Common myeloid progenitor, CD34-positive (primary cell): ENCODE measurements around the gene RPL15.
A peak's percentile ranks its signal among the peaks of the same experiment; 100 is the strongest.

Source experiments
- CTCF ChIA-PET: fragments of 350-600 bp; sonication (Branson Sonifier 250); formaldehyde crosslinking; loops from one replicate; lab custom pipeline; 2021; ENCODE audit warnings: antibody characterized with exemption; lab: Charles Lee
- POLR2A ChIA-PET: fragments of 350-600 bp; sonication (Branson Sonifier 250); formaldehyde crosslinking; loops from one replicate; lab custom pipeline; 2021; ENCODE audit warnings: antibody characterized with exemption; lab: Charles Lee
- DNase-seq, 3 donors: peaks; one replicate each; pipeline versions ENCODE4 v3.0.0 to v3.0.0-alpha.2; 2013
- H3K27ac ChIP-seq, 2 experiments: 1 replicate in 1 of 2; 2 replicates in 1 of 2; pipeline ENCODE4 v1.7.0; 2013; ENCODE audit warnings: inconsistent platforms in 2 of 2, low read length in 2 of 2, mild to moderate bottlenecking in 2 of 2, low read depth in 1 of 2, moderate library complexity in 1 of 2; ENCODE audit not compliant: severe bottlenecking in 2 of 2, insufficient read depth in 1 of 2, poor library complexity in 1 of 2
- H3K27me3 ChIP-seq, 5 experiments: replicated peaks in 2 of 5; 1 replicate in 3 of 5; 2 replicates in 2 of 5; pipeline versions ENCODE4 v1.6.1 to v1.7.0; 2013; ENCODE audit warnings: low read length in 4 of 5, mild to moderate bottlenecking in 2 of 5, moderate library complexity in 2 of 5, inconsistent platforms in 1 of 5; ENCODE audit not compliant: insufficient read depth in 5 of 5, control insufficient read depth in 4 of 5
- H3K36me3 ChIP-seq, 4 experiments: 1 replicate in 2 of 4; 2 replicates in 2 of 4; pipeline versions ENCODE4 v1.6.1 to v1.7.0; 2013; ENCODE audit warnings: low read length in 3 of 4, control low read depth in 1 of 4, mild to moderate bottlenecking in 1 of 4; ENCODE audit not compliant: control insufficient read depth in 4 of 4, insufficient read depth in 4 of 4
- H3K4me1 ChIP-seq, 4 experiments: 1 replicate in 3 of 4; 2 replicates in 1 of 4; pipeline versions ENCODE4 v1.6.1 to v1.7.1; 2013; ENCODE audit warnings: low read length in 3 of 4, mild to moderate bottlenecking in 3 of 4, control low read depth in 1 of 4, inconsistent platforms in 1 of 4, moderate library complexity in 1 of 4; ENCODE audit not compliant: control insufficient read depth in 4 of 4, insufficient read depth in 4 of 4; ENCODE audit errors: control extremely low read depth in 1 of 4
- H3K4me3 ChIP-seq, 7 experiments: 1 replicate in 4 of 7; 2 replicates in 3 of 7; pipeline versions ENCODE4 v1.5.1 to v1.7.0; 2013; ENCODE audit warnings: mild to moderate bottlenecking in 7 of 7, low read length in 6 of 7, moderate library complexity in 6 of 7, inconsistent platforms in 2 of 7, low read depth in 2 of 7, control low read depth in 1 of 7; ENCODE audit not compliant: insufficient read depth in 4 of 7, control insufficient read depth in 1 of 7; ENCODE audit errors: extremely low read depth in 1 of 7
- H3K9me3 ChIP-seq, 5 experiments: 1 replicate in 4 of 5; 2 replicates in 1 of 5; pipeline versions ENCODE4 v1.6.1 to v1.7.1; 2013; ENCODE audit warnings: low read length in 4 of 5, mild to moderate bottlenecking in 2 of 5, inconsistent platforms in 1 of 5, low read depth in 1 of 5, moderate library complexity in 1 of 5; ENCODE audit not compliant: control insufficient read depth in 4 of 5, insufficient read depth in 2 of 5; ENCODE audit errors: control extremely low read depth in 1 of 5
- WGBS: methylation state at CpG from one replicate; pipeline ENCODE4 v1.1.5; 2013; ENCODE audit not compliant: insufficient coverage; 5-methylcytosine and 5-hydroxymethylcytosine counted together

RPL15 gene

GRCh38 chr3:23921052-23921511 lies 4.2 kb downstream of the RPL15 start:
- WGBS = no CpG with 5 or more reads among the region's 3 CpGs
- POLR2A ChIA-PET = interaction anchor here (0.6 kb wide), 1 partner anchor 20 kb away, joined by 3 read pairs; no protein-coding TSS in a partner anchor
- peak overlapping the region in 1 of 7 experiments; percentile 8 for H3K4me3 ChIP-seq
- no peak for DNase-seq
- H3K27ac ChIP-seq = no peak overlapping the region
- H3K36me3 ChIP-seq = peaks cover 10 to 35% (median 26%) of the 10 kb centered on the region in 4 experiments
- H3K27me3 ChIP-seq = no peaks in the 10 kb centered on the region
- peaks cover 10 to 27% (median 17%) of the 10 kb centered on the region in 4 experiments for H3K4me1 ChIP-seq
- CTCF ChIA-PET = interaction anchor here (0.6 to 1.6 kb wide), 3 partner anchors 13 to 87 kb away, joined by 3 to 6 read pairs (median 4); no protein-coding TSS in a partner anchor
- no peaks in the 10 kb centered on the region for H3K9me3 ChIP-seq

DNA sequence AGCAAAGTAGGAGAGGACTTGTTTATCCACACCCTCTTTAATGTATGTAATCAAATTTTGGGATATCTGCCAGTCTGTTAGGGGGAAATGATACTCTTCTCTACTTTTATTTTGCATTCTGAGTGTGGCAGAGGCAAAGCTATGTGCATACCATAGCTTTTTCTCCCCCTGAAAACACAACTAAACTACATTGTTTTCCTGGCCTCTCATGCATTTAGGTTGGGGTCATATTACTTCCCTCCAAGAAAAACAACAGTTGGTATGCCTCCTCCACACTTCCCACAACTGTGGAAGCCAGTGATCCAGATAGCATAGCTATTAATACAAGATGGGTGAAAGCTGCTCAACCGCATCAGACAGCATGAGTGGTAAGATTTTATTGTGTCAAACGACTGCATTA lies 6.9 kb downstream of the RPL15 start:
- no CpG with 5 or more reads among the region's 2 CpGs for WGBS
- peaks cover 10 to 25% (median 17%) of the 10 kb centered on the region in 4 experiments for H3K36me3 ChIP-seq
- DNase-seq = no peak
- H3K4me1 ChIP-seq = peaks cover 1 to 13% (median 7%) of the 10 kb centered on the region in 4 experiments
- POLR2A ChIA-PET = no interaction called here
- H3K27me3 ChIP-seq = no peaks in the 10 kb centered on the region
- H3K4me3 ChIP-seq = no peak overlapping the region
- no peak overlapping the region for H3K27ac ChIP-seq
- CTCF ChIA-PET = interaction anchor here (1.2 to 1.9 kb wide), 7 partner anchors 10 to 69 kb away, joined by 3 to 8 read pairs (median 4); no protein-coding TSS in a partner anchor
- H3K9me3 ChIP-seq = no peaks in the 10 kb centered on the region

DNA sequence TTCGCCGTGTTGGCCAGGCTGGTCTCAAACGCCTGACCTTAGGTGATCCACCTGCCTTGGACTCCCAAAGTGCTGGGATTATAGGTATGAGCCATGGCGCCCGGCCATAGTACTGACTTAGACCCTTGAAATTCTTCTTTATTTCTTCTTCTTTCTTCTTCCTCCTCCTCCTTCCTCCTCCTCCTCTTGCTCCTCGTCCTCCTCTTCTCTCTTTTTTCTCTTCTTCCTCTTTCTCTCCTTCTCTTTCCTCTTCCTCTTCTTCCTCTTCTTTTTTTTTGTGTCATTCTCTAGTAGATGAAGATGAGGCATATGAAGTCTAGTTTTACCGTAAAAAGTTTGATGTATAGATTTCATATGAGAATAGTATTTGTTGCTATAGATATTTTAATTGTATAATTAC lies 9.3 kb downstream of the RPL15 start:
- no peaks in the 10 kb centered on the region for H3K27me3 ChIP-seq
- WGBS = 96% methylated on average over 3 of the region's 7 CpGs
- peaks cover 0 to 7% (median 1%) of the 10 kb centered on the region in 4 experiments for H3K4me1 ChIP-seq
- peaks cover 2 to 10% (median 5%) of the 10 kb centered on the region in 4 experiments for H3K36me3 ChIP-seq
- no peak overlapping the region for H3K4me3 ChIP-seq
- no peaks in the 10 kb centered on the region for H3K9me3 ChIP-seq
- DNase-seq = no peak
- POLR2A ChIA-PET = no interaction called here
- CTCF ChIA-PET = interaction anchor here (0.6 to 1.6 kb wide), 3 partner anchors 12 to 757 kb away, joined by 3 to 5 read pairs (median 3); no protein-coding TSS in a partner anchor
- no peak overlapping the region for H3K27ac ChIP-seq

- no peaks in the 10 kb centered on the region for H3K9me3 ChIP-seq
- H3K4me3 ChIP-seq = no peak overlapping the region
- H3K27me3 ChIP-seq = no peaks in the 10 kb centered on the region
- DNase-seq = no peak
- peaks cover 0 to 10% (median 2%) of the 10 kb centered on the region in 4 experiments for H3K4me1 ChIP-seq
- WGBS = 100% methylated on average over 1 of the region's 3 CpGs
- peaks cover 0 to 7% (median 4%) of the 10 kb centered on the region in 4 experiments for H3K36me3 ChIP-seq
- ChIA-PET CTCF (interaction anchor here (1.2 to 1.6 kb wide), 2 partner anchors 67 to 756 kb away, joined by 3 to 5 read pairs; no protein-coding TSS in a partner anchor), POLR2A (no interaction called here)
- no peak overlapping the region for H3K27ac ChIP-seq
These were observed 9.8 kb downstream of the RPL15 start for GRCh38 chr3:23926736-23927135.

DNA sequence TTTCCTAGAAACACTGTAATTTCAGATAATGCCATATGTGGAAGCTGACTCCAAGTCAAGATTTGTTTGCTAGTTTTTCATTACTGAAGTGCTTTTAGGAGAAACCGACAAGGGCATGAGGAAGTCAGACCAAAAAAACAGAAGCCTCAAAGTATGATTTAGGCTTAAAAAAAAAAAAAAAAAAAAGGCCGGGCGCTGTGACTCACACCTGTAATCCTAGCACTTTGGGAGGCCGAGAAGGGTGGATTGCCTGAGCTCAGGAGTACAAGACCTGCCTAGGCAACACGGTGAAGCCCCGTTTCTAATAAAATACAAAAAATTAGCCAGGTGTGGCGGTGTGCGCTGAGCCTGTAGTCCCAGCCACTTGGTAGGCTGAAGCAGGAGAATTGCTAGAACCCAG lies 11.6 kb downstream of the RPL15 start:
- Histone ChIP-seq H3K36me3 (peaks cover 0 to 2% (median 0%) of the 10 kb centered on the region in 4 experiments), H3K4me3 (peak overlapping the region in 1 of 7 experiments; percentile 33), H3K27me3 (no peaks in the 10 kb centered on the region), H3K9me3 (no peaks in the 10 kb centered on the region), H3K27ac (no peak overlapping the region), H3K4me1 (peaks cover 0 to 12% (median 4%) of the 10 kb centered on the region in 4 experiments)
- DNase-seq = peak; percentile 45 to 78 (median 63)
- 3% methylated on average over 4 of the region's 8 CpGs for WGBS
- ChIA-PET CTCF (interaction anchor here (0.6 to 1.8 kb wide), 3 partner anchors 8 to 50 kb away, joined by 3 to 7 read pairs (median 3); no protein-coding TSS in a partner anchor), POLR2A (interaction anchor here (1.0 kb wide), 1 partner anchor 10 kb away, joined by 3 read pairs; no protein-coding TSS in a partner anchor)

- no peak for DNase-seq
- ChIA-PET CTCF (interaction anchor here (2.1 kb wide), 1 partner anchor 15 kb away, joined by 4 read pairs; the partner anchor contains the start of genes NKIRAS1 and RPL15), POLR2A (no interaction called here)
- Histone ChIP-seq H3K27ac (no peak overlapping the region), H3K4me1 (peaks cover 0 to 12% (median 4%) of the 10 kb centered on the region in 4 experiments), H3K4me3 (no peak overlapping the region), H3K9me3 (no peaks in the 10 kb centered on the region), H3K27me3 (no peaks in the 10 kb centered on the region), H3K36me3 (no peaks in the 10 kb centered on the region)
- no CpG with 5 or more reads among the region's 3 CpGs for WGBS
These were observed 14.7 kb downstream of the RPL15 start for GRCh38 chr3:23931597-23931996.

DNA sequence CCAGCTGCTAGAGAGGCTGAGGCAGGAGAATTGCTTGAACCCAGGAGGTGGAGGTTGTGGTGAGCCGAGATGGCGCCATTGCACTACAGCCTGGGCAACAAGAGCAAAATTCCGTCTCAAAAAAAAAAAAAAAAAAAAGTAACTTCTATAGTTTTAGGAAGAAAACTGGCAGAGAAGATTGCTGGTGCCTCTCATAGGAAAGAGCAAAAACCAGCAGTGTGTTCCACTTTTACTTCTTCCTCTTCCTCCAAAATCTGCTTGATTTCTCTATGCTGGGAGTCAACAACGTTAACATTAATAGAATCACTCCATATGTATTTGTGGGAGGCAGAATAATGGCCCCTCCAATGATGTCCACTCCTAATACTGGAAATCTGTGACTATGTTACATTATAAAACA lies 15.6 kb downstream of the RPL15 start:
- Histone ChIP-seq H3K27me3 (no peaks in the 10 kb centered on the region), H3K4me3 (no peak overlapping the region), H3K36me3 (no peaks in the 10 kb centered on the region), H3K4me1 (peaks cover 0 to 13% (median 7%) of the 10 kb centered on the region in 4 experiments), H3K9me3 (no peaks in the 10 kb centered on the region), H3K27ac (no peak overlapping the region)
- no peak for DNase-seq
- CTCF ChIA-PET = interaction anchor here (1.3 kb wide), 1 partner anchor 9 kb away, joined by 4 read pairs; no protein-coding TSS in a partner anchor
- POLR2A ChIA-PET = no interaction called here
- 100% methylated on average over 1 of the region's 4 CpGs for WGBS
